HepG2 (cell line): ENCODE results near the gene WDR19. TPM values are rescaled to one million over a fixed set of nuclear protein-coding genes. Genes with fewer than 3 reads are reported as not detected.

Experiments
- ATAC-seq: fragments of 200-7000 bp; cut with Tn5 transposase; 3 replicates; pipeline ENCODE4 v1.9.1; 2020; ENCODE audit warnings: mild to moderate bottlenecking, moderate library complexity
- BruUV-seq: library from RNA; stranded (reverse); fragments of 400-500 nt; replicated peaks from 2 replicates; lab custom pipeline; 2021; lab: Mats Ljungman, UMichigan
- CTCF ChIA-PET: fragments of 300-600 bp; formaldehyde crosslinking; extraction: SDS; loops from one replicate; lab custom pipeline; 2021; ENCODE audit warnings: low total read pairs, inconsistent platforms, low intra/inter-chr PET ratio; lab: Yijun Ruan, JAX
- POLR2A ChIA-PET: fragments of 350-600 bp; sonication (Branson Sonifier 250); formaldehyde crosslinking; loops from one replicate; lab custom pipeline; 2020; ENCODE audit warnings: antibody characterized with exemption, inconsistent platforms; lab: Yijun Ruan, JAX
- DNase-seq: peaks from one replicate; pipeline ENCODE4 v3.0.0-alpha.2; 2015; ENCODE audit warnings: low spot score
- FAIRE-seq: peaks from 3 replicates; lab custom pipeline; 2011; peaks lifted over from hg19 to GRCh38; lab: Jason Lieb, UNC
- H2AFZ ChIP-seq: one replicate; pipeline ENCODE4 v1.6.1; 2011; ENCODE audit warnings: low read length, inconsistent platforms
- H3K27ac ChIP-seq: fragments of 300-600 bp; 3 replicates; pipeline ENCODE4 v1.8.0; 2011; ENCODE audit warnings: mixed run types, mild to moderate bottlenecking, mixed read lengths, low read length, inconsistent platforms; ENCODE audit not compliant: insufficient read depth; ENCODE audit errors: extremely low read length
- H3K27me3 ChIP-seq, 2 experiments: fragments of 200-600 bp in 1 of 2; 2 replicates in 1 of 2; 3 replicates in 1 of 2; pipeline versions ENCODE4 v1.6.0 to v1.8.0; 2011; ENCODE audit warnings: low read length in 2 of 2, mild to moderate bottlenecking in 2 of 2, moderate library complexity in 2 of 2, inconsistent platforms in 1 of 2; ENCODE audit not compliant: insufficient read depth in 2 of 2, control insufficient read depth in 1 of 2
- H3K36me3 ChIP-seq, 2 experiments: fragments of 200-600 bp in 1 of 2; replicated peaks in 1 of 2; 2 replicates in 1 of 2; 3 replicates in 1 of 2; pipeline versions ENCODE4 v1.5.1 to v1.8.0; 2011; ENCODE audit warnings: low read length in 2 of 2, inconsistent platforms in 1 of 2; ENCODE audit not compliant: insufficient read depth in 2 of 2, control insufficient read depth in 1 of 2
- H3K4me1 ChIP-seq: 2 replicates; pipeline ENCODE4 v1.5.1; 2012; ENCODE audit warnings: low read length, inconsistent platforms; ENCODE audit not compliant: insufficient read depth
- H3K4me2 ChIP-seq: 2 replicates; pipeline ENCODE4 v1.6.0; 2011; ENCODE audit warnings: low read depth, low read length, inconsistent platforms
- H3K4me3 ChIP-seq, 3 experiments: fragments of 200-600 bp in 1 of 3; sonication (generic), shearing (Covaris generic) in 1 of 3; replicated peaks in 1 of 3; 2 replicates each; pipeline ENCODE4 v1.5.1; 2011 to 2016; ENCODE audit warnings: low read length in 3 of 3, inconsistent platforms in 2 of 3, low read depth in 2 of 3, mild to moderate bottlenecking in 2 of 3, control low read depth in 1 of 3, mixed read lengths in 1 of 3; ENCODE audit not compliant: insufficient read depth in 1 of 3
- H3K79me2 ChIP-seq: one replicate; pipeline ENCODE4 v1.6.1; 2011; ENCODE audit warnings: low read length, inconsistent platforms; ENCODE audit not compliant: insufficient read depth
- H3K9ac ChIP-seq: 2 replicates; pipeline ENCODE4 v1.6.0; 2011; ENCODE audit warnings: mild to moderate bottlenecking, low read depth, low read length, inconsistent platforms; ENCODE audit not compliant: insufficient read depth
- H3K9me3 ChIP-seq: 2 replicates; pipeline ENCODE4 v1.5.1; 2012; ENCODE audit warnings: mild to moderate bottlenecking, low read length
- H4K20me1 ChIP-seq: 2 replicates; pipeline ENCODE4 v1.6.0; 2011; ENCODE audit warnings: inconsistent platforms, mild to moderate bottlenecking, low read length, moderate library complexity; ENCODE audit not compliant: insufficient read depth
- CBFB ChIP-seq: sonication (generic); formaldehyde crosslinking; IDR thresholded peaks from 2 replicates; pipeline ENCODE4 v1.4.0; 2020; ENCODE audit warnings: missing genetic modification reagents
- FOXJ3 ChIP-seq: sonication (generic); formaldehyde crosslinking; IDR thresholded peaks from 2 replicates; pipeline ENCODE4 v1.4.0; 2020; ENCODE audit warnings: missing genetic modification reagents, mild to moderate bottlenecking, borderline replicate concordance
- HOXA3 ChIP-seq: sonication (generic); formaldehyde crosslinking; IDR thresholded peaks from 2 replicates; pipeline ENCODE4 v1.5.0; 2020; ENCODE audit warnings: missing genetic modification reagents
- KDM4B ChIP-seq: sonication (generic); formaldehyde crosslinking; IDR thresholded peaks from 2 replicates; pipeline ENCODE4 v1.4.0; 2020; ENCODE audit warnings: missing genetic modification reagents
- MAZ ChIP-seq, 2 experiments: sonication (generic) in 1 of 2; formaldehyde crosslinking in 1 of 2; IDR thresholded peaks; 2 replicates each; pipeline versions ENCODE4 v1.5.0 to v1.6.1; 2012 to 2020; ENCODE audit warnings: low read depth in 2 of 2, mild to moderate bottlenecking in 2 of 2, borderline replicate concordance in 1 of 2, improper control_type of control experiment in 1 of 2, low read length in 1 of 2, missing genetic modification reagents in 1 of 2, moderate library complexity in 1 of 2
- NCOA1 ChIP-seq: sonication (generic); formaldehyde crosslinking; IDR thresholded peaks from 2 replicates; pipeline ENCODE4 v1.9.0; 2021; ENCODE audit warnings: missing genetic modification reagents
- PAX8 ChIP-seq: sonication (generic); formaldehyde crosslinking; IDR thresholded peaks from 2 replicates; pipeline ENCODE4 v1.8.0; 2022; ENCODE audit warnings: mild to moderate bottlenecking, missing genetic modification reagents, borderline replicate concordance
- RFXANK ChIP-seq: IDR thresholded peaks from 2 replicates; pipeline ENCODE4 v1.6.1; 2016
- ZFP41 ChIP-seq: sonication (generic); formaldehyde crosslinking; IDR thresholded peaks from 2 replicates; pipeline ENCODE4 v1.4.0; 2020; ENCODE audit warnings: mild to moderate bottlenecking, missing genetic modification reagents, borderline replicate concordance
- WGBS: methylation state at CpG from one replicate; pipeline ENCODE4 v1.1.6; 2017; ENCODE audit warnings: low lambda C conversion rate; 5-methylcytosine and 5-hydroxymethylcytosine counted together
- in situ Hi-C: cut with HindIII; loops from 2 replicates; pipeline ENCODE4 v1.10.0; 2017; ENCODE audit warnings: low pct_unique_long_range_greater_than_20kb; ENCODE audit not compliant: extremely low pct_ligation_motif_present
- intact Hi-C: fragments of 100-400 bp; cut with micrococcal nuclease; formaldehyde crosslinking; loops from one replicate; pipeline ENCODE4 v1.10.0; 2022; ENCODE audit not compliant: unreplicated experiment
- polyA plus RNA-seq, 8 experiments: library from polyadenylated mRNA; depleted of rRNA in 3 of 8; stranded (reverse) in 7 of 8; unstranded in 1 of 8; fragments of >200 nt; fragmentation: Illumina TruSeq in 4 of 8; extraction: Trizol in 4 of 8; gene quantifications; 2 replicates each; pipeline versions ENCODE4 v1.2.1 to v1.2.3, GENCODE V29; 2011 to 2016; ENCODE audit warnings: low read depth in 4 of 8, missing spikeins in 1 of 8, mixed read lengths in 1 of 8; ENCODE audit not compliant: insufficient read depth in 1 of 8
- total RNA-seq, 5 experiments: library from RNA; depleted of rRNA; stranded (reverse); fragments of >200 nt; fragmentation: Illumina TruSeq; extraction: Trizol; gene quantifications; 2 replicates each; pipeline ENCODE4 v1.2.3, GENCODE V29; 2016; ENCODE audit warnings: low read depth in 1 of 5
- TF ChIP-seq, protein P1 (sequence below): sonication (generic); formaldehyde crosslinking; IDR thresholded peaks from 2 replicates; pipeline ENCODE4 v1.5.0; 2020; ENCODE audit warnings: mild to moderate bottlenecking, missing genetic modification reagents
- TF ChIP-seq, protein P2 (sequence below): sonication (generic); formaldehyde crosslinking; IDR thresholded peaks from 2 replicates; pipeline ENCODE4 v1.8.1; 2023; ENCODE audit warnings: mild to moderate bottlenecking, missing genetic modification reagents
- TF ChIP-seq, protein P3 (sequence below): sonication (generic); formaldehyde crosslinking; IDR thresholded peaks from 2 replicates; pipeline ENCODE4 v1.5.1; 2020; ENCODE audit warnings: mild to moderate bottlenecking, missing genetic modification reagents, moderate library complexity
- TF ChIP-seq, protein P4 (sequence below): sonication (generic); formaldehyde crosslinking; IDR thresholded peaks from 2 replicates; pipeline ENCODE4 v1.8.0; 2022; ENCODE audit warnings: mild to moderate bottlenecking, missing genetic modification reagents; ENCODE audit not compliant: insufficient replicate concordance

The WDR19 gene
- total and polyA plus RNA-seq, 2 of the 13 experiments (the other 11 are each of a cell fraction or from before 2014, with no cell fraction given) = 22.9 to 34.1 TPM

DNA sequence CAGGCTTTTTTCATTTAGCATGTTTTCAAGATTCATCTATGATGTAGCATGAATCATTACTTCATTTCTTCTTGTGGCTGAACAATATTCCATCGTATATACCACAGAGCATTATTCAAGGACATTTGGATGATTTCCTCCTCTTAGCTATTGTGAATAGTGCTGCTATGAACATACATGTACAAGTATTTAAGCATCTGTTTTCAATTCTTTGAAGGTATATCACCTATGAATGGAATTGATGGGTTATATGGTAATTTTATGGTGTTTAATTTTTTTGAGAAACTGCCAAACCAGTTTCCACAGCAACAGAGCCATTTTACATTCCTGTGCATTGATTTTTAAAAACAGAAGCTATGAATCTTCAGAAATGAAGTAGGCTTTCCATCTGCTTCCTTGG, 36.1 kb upstream of the WDR19 start:
- POLR2A ChIA-PET = no interaction called here

More for the DNA sequence above, 36.1 kb upstream of the WDR19 start:
- Histone ChIP-seq H2AFZ (no peak overlapping the region), H3K27me3 (no peaks in the 10 kb centered on the region), H3K4me2 (no peak overlapping the region), H3K9ac (no peak overlapping the region), H4K20me1 (no peaks in the 10 kb centered on the region), H3K79me2 (no peaks in the 10 kb centered on the region), H3K36me3 (no peaks in the 10 kb centered on the region)
- ATAC-seq (no peak), FAIRE-seq (no peak), DNase-seq (no peak)
- WGBS = 83% methylated on average over 1 of the region's 1 CpG
- in situ Hi-C loops = loop anchor here (25.0 kb wide), 1 partner anchor 384 kb away; no protein-coding TSS in a partner anchor
- no TSS peak for BruUV-seq
- TF ChIP-seq ZFP41 (CRISPR knock-in tag) = no peak
- TF ChIP-seq, protein P1, sequence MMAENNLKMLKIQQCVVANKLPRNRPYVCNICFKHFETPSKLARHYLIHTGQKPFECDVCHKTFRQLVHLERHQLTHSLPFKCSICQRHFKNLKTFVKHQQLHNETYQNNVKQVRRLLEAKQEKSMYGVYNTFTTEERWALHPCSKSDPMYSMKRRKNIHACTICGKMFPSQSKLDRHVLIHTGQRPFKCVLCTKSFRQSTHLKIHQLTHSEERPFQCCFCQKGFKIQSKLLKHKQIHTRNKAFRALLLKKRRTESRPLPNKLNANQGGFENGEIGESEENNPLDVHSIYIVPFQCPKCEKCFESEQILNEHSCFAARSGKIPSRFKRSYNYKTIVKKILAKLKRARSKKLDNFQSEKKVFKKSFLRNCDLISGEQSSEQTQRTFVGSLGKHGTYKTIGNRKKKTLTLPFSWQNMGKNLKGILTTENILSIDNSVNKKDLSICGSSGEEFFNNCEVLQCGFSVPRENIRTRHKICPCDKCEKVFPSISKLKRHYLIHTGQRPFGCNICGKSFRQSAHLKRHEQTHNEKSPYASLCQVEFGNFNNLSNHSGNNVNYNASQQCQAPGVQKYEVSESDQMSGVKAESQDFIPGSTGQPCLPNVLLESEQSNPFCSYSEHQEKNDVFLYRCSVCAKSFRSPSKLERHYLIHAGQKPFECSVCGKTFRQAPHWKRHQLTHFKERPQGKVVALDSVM (CRISPR knock-in tag) = no peak
- no peak for TF ChIP-seq HOXA3
- no peak for TF ChIP-seq RFXANK
- TF ChIP-seq, protein P2, sequence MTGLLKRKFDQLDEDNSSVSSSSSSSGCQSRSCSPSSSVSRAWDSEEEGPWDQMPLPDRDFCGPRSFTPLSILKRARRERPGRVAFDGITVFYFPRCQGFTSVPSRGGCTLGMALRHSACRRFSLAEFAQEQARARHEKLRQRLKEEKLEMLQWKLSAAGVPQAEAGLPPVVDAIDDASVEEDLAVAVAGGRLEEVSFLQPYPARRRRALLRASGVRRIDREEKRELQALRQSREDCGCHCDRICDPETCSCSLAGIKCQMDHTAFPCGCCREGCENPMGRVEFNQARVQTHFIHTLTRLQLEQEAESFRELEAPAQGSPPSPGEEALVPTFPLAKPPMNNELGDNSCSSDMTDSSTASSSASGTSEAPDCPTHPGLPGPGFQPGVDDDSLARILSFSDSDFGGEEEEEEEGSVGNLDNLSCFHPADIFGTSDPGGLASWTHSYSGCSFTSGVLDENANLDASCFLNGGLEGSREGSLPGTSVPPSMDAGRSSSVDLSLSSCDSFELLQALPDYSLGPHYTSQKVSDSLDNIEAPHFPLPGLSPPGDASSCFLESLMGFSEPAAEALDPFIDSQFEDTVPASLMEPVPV = no peak
- TF ChIP-seq NCOA1 = no peak
- no peak for TF ChIP-seq PAX8 (CRISPR knock-in tag)
- TF ChIP-seq, protein P3, sequence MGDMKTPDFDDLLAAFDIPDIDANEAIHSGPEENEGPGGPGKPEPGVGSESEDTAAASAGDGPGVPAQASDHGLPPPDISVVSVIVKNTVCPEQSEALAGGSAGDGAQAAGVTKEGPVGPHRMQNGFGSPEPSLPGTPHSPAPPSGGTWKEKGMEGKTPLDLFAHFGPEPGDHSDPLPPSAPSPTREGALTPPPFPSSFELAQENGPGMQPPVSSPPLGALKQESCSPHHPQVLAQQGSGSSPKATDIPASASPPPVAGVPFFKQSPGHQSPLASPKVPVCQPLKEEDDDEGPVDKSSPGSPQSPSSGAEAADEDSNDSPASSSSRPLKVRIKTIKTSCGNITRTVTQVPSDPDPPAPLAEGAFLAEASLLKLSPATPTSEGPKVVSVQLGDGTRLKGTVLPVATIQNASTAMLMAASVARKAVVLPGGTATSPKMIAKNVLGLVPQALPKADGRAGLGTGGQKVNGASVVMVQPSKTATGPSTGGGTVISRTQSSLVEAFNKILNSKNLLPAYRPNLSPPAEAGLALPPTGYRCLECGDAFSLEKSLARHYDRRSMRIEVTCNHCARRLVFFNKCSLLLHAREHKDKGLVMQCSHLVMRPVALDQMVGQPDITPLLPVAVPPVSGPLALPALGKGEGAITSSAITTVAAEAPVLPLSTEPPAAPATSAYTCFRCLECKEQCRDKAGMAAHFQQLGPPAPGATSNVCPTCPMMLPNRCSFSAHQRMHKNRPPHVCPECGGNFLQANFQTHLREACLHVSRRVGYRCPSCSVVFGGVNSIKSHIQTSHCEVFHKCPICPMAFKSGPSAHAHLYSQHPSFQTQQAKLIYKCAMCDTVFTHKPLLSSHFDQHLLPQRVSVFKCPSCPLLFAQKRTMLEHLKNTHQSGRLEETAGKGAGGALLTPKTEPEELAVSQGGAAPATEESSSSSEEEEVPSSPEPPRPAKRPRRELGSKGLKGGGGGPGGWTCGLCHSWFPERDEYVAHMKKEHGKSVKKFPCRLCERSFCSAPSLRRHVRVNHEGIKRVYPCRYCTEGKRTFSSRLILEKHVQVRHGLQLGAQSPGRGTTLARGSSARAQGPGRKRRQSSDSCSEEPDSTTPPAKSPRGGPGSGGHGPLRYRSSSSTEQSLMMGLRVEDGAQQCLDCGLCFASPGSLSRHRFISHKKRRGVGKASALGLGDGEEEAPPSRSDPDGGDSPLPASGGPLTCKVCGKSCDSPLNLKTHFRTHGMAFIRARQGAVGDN (CRISPR knock-in tag) = no peak
- TF ChIP-seq MAZ (IDR thresholded peaks at IDR 0.05; ENCODE audit: borderline replicate concordance, low read depth, low read length) = no peak
- no peak for TF ChIP-seq MAZ (CRISPR knock-in tag; IDR thresholded peaks at IDR 0.05; ENCODE audit: low read depth)
- TF ChIP-seq, protein P4, sequence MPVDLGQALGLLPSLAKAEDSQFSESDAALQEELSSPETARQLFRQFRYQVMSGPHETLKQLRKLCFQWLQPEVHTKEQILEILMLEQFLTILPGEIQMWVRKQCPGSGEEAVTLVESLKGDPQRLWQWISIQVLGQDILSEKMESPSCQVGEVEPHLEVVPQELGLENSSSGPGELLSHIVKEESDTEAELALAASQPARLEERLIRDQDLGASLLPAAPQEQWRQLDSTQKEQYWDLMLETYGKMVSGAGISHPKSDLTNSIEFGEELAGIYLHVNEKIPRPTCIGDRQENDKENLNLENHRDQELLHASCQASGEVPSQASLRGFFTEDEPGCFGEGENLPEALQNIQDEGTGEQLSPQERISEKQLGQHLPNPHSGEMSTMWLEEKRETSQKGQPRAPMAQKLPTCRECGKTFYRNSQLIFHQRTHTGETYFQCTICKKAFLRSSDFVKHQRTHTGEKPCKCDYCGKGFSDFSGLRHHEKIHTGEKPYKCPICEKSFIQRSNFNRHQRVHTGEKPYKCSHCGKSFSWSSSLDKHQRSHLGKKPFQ (CRISPR knock-in tag) = no peak
- TF ChIP-seq KDM4B = no peak
- no peak for TF ChIP-seq CBFB (CRISPR knock-in tag)
- TF ChIP-seq FOXJ3 (CRISPR knock-in tag) = no peak
- TF ChIP-seq, all 625 proteins: peak for 0
- Histone ChIP-seq H3K27ac (no peak overlapping the region), H3K4me3 (no peak overlapping the region), H3K4me1 (no peaks in the 10 kb centered on the region), H3K9me3 (no peaks in the 10 kb centered on the region)
- intact Hi-C loops = no loop called here
- CTCF ChIA-PET = no interaction called here
